Spleen (tissue), 11 donors: ENCODE results near the gene WDR91. TPM values are rescaled to one million over a fixed set of nuclear protein-coding genes. Genes with fewer than 3 reads are reported as not detected.

Experiments
- DNase-seq: peaks from one replicate; pipeline ENCODE4 v3.0.0-alpha.2; 2020
- H3K27ac ChIP-seq, 8 donors: fragments of 200-600 bp; sonication (generic) in 7 of 8; 1 replicate in 4 of 8; 2 replicates in 4 of 8; pipeline versions ENCODE4 v1.5.0 to v1.8.0; 2016 to 2021; ENCODE audit warnings: inconsistent platforms in 4 of 8, mild to moderate bottlenecking in 4 of 8, moderate library complexity in 1 of 8
- H3K27me3 ChIP-seq, 7 donors: fragments of 200-600 bp; sonication (generic) in 6 of 7; replicated peaks in 1 of 7; 1 replicate in 4 of 7; 2 replicates in 3 of 7; pipeline versions ENCODE4 v1.5.0 to v1.8.0; 2016 to 2021; ENCODE audit warnings: inconsistent platforms in 3 of 7, mild to moderate bottlenecking in 1 of 7
- H3K36me3 ChIP-seq, 6 donors: fragments of 200-600 bp; sonication (generic) in 5 of 6; 1 replicate in 4 of 6; 2 replicates in 2 of 6; pipeline versions ENCODE4 v1.5.0 to v1.8.0; 2016 to 2021; ENCODE audit warnings: inconsistent platforms in 2 of 6
- H3K4me1 ChIP-seq, 6 donors: fragments of 200-600 bp; sonication (generic) in 5 of 6; 1 replicate in 3 of 6; 2 replicates in 3 of 6; pipeline versions ENCODE4 v1.5.0 to v1.8.0; 2016 to 2021; ENCODE audit warnings: inconsistent platforms in 3 of 6
- H3K4me3 ChIP-seq, 8 donors: fragments of 200-600 bp; sonication (generic) in 7 of 8; 1 replicate in 4 of 8; 2 replicates in 4 of 8; pipeline versions ENCODE4 v1.5.0 to v1.8.0; 2016 to 2021; ENCODE audit warnings: inconsistent platforms in 4 of 8, mild to moderate bottlenecking in 4 of 8, moderate library complexity in 2 of 8
- H3K9me3 ChIP-seq, 8 donors: fragments of 200-600 bp; sonication (generic) in 7 of 8; 1 replicate in 4 of 8; 2 replicates in 4 of 8; pipeline versions ENCODE4 v1.5.0 to v1.8.0; 2016 to 2021; ENCODE audit warnings: inconsistent platforms in 4 of 8
- CTCF ChIP-seq, 11 experiments: fragments of 200-600 bp in 7 of 11; fragments of 450-650 bp in 4 of 11; sonication (generic) in 4 of 11; IDR thresholded peaks in 8 of 11; conservative IDR thresholded peaks in 3 of 11; 1 replicate in 7 of 11; 2 replicates in 4 of 11; pipeline versions ENCODE4 v1.4.0 to v1.8.0; 2016 to 2021; ENCODE audit warnings: antibody characterized with exemption in 11 of 11, inconsistent platforms in 4 of 11, mild to moderate bottlenecking in 1 of 11
- POLR2A ChIP-seq, 3 donors: fragments of 450-650 bp; IDR thresholded peaks; one replicate each; pipeline ENCODE4 v1.5.1; 2017; ENCODE audit warnings: antibody characterized with exemption in 3 of 3, mild to moderate bottlenecking in 1 of 3
- POLR2AphosphoS5 ChIP-seq, 3 donors: sonication (generic); formaldehyde crosslinking; IDR thresholded peaks; one replicate each; pipeline ENCODE4 v1.5.1; 2017; ENCODE audit warnings: antibody characterized with exemption in 3 of 3
- WGBS, 5 donors: extraction: QIAGEN DNeasy Blood & Tissue Kit in 3 of 5; methylation state at CpG; one replicate each; pipeline versions ENCODE4 v1.1.5 to v1.1.7; 2013 to 2018; 5-methylcytosine and 5-hydroxymethylcytosine counted together
- intact Hi-C: fragments of 100-400 bp; cut with DNase I; formaldehyde crosslinking; loops from one replicate; pipeline ENCODE4 v1.15.0; 2023; ENCODE audit warnings: low total_unique reads
- polyA plus RNA-seq, 3 donors: library from polyadenylated mRNA; stranded (reverse); fragments of 200-250 nt; gene quantifications; one replicate each; pipeline ENCODE4 v1.2.1, GENCODE V29; 2013
- total RNA-seq, 7 donors: library from RNA; depleted of rRNA in 3 of 7; stranded (reverse); fragments of >200 nt in 3 of 7; fragmentation: NEBNext Ultra II Directional in 4 of 7; extraction: Animal tissue kit (Norgen Biotek cat#: 25700) in 4 of 7; gene quantifications; one replicate each; pipeline versions ENCODE4 v1.1.0 to v1.2.1, GENCODE V29; 2016 to 2021
- donor health status: healthy with polysubstance abuse.
- donor health status: DM: no; HTN: no; CAD: no; lungs with moderate emphysema.
- donor health status: DM: no; HTN: no; CAD: no.
- donor health status: Bipolar disorder and iron deficiency.
- donor health status: healthy.
- donor health status: DM: no; HTN: no; CAD: no.
- donor health status: DM: yes; HTN: yes; CAD: no.

WDR91 gene
- total and polyA plus RNA-seq, 10 donors: 6.9 to 31.3 (median 21.0) TPM

- Histone ChIP-seq H3K9me3 (peaks cover 0 to 5% (median 0%) of the 10 kb centered on the region in 8 donors), H3K27me3 (no peaks in the 10 kb centered on the region), H3K4me3 (no peak overlapping the region), H3K4me1 (peaks cover 0 to 10% (median 7%) of the 10 kb centered on the region in 6 donors), H3K36me3 (no peaks in the 10 kb centered on the region), H3K27ac (no peak overlapping the region)
- TF ChIP-seq POLR2A (IDR thresholded peaks at IDR 0.05) (no peak), POLR2AphosphoS5 (IDR thresholded peaks at IDR 0.05) (no peak), CTCF (IDR thresholded peaks at IDR 0.05 in 8 of 11, conservative IDR thresholded peaks at IDR 0.05 in 3 of 11) (no peak)
- DNase-seq: no peak
- intact Hi-C loops: no loop called here
- 7 to 24% (median 16%) methylated on average over 1 of the region's 1 CpG for WGBS, 5 donors
These were observed 12.7 kb upstream of the WDR91 start for GRCh38 chr7:135224027-135224426.

GRCh38 chr7:135217645-135218509, 6.6 kb upstream of the WDR91 start:
- H3K4me1 ChIP-seq: no peaks in the 10 kb centered on the region
- no peak overlapping the region for H3K4me3 ChIP-seq
- no peaks in the 10 kb centered on the region for H3K36me3 ChIP-seq
- no peak for TF ChIP-seq POLR2A (IDR thresholded peaks at IDR 0.05)
- no peak for TF ChIP-seq CTCF (IDR thresholded peaks at IDR 0.05 in 8 of 11, conservative IDR thresholded peaks at IDR 0.05 in 3 of 11)
- no peak for TF ChIP-seq POLR2AphosphoS5 (IDR thresholded peaks at IDR 0.05)
- H3K9me3 ChIP-seq: peaks cover 0 to 2% (median 0%) of the 10 kb centered on the region in 8 donors
- WGBS, 5 donors: 87 to 95% (median 91%) methylated on average over 5 of the region's 5 CpGs
- no peak for DNase-seq
- no peaks in the 10 kb centered on the region for H3K27me3 ChIP-seq
- no peak overlapping the region for H3K27ac ChIP-seq
- intact Hi-C loops: no loop called here

- Histone ChIP-seq H3K36me3 (no peaks in the 10 kb centered on the region), H3K27me3 (no peaks in the 10 kb centered on the region), H3K4me1 (peaks cover 0 to 10% (median 6%) of the 10 kb centered on the region in 6 donors), H3K4me3 (no peak overlapping the region), H3K9me3 (no peaks in the 10 kb centered on the region), H3K27ac (no peak overlapping the region)
- 83 to 91% (median 87%) methylated on average over 3 of the region's 3 CpGs for WGBS, 5 donors
- no peak for TF ChIP-seq CTCF (IDR thresholded peaks at IDR 0.05 in 8 of 11, conservative IDR thresholded peaks at IDR 0.05 in 3 of 11)
- TF ChIP-seq POLR2AphosphoS5 (IDR thresholded peaks at IDR 0.05): no peak
- TF ChIP-seq POLR2A (IDR thresholded peaks at IDR 0.05): no peak
- DNase-seq: no peak
- intact Hi-C loops: no loop called here
These were observed 4.4 kb upstream of the WDR91 start for GRCh38 chr7:135215698-135216097.

GRCh38 chr7:135215180-135215579, 3.9 kb upstream of the WDR91 start:
- H3K4me1 ChIP-seq: peaks cover 4 to 16% (median 11%) of the 10 kb centered on the region in 6 donors
- no peak overlapping the region for H3K27ac ChIP-seq
- no peaks in the 10 kb centered on the region for H3K9me3 ChIP-seq
- WGBS, 5 donors: 86 to 97% (median 96%) methylated on average over 4 of the region's 4 CpGs
- intact Hi-C loops: no loop called here
- H3K27me3 ChIP-seq: no peaks in the 10 kb centered on the region
- TF ChIP-seq POLR2AphosphoS5 (IDR thresholded peaks at IDR 0.05): no peak
- TF ChIP-seq POLR2A (IDR thresholded peaks at IDR 0.05): no peak
- TF ChIP-seq CTCF (IDR thresholded peaks at IDR 0.05 in 8 of 11, conservative IDR thresholded peaks at IDR 0.05 in 3 of 11): no peak
- H3K36me3 ChIP-seq: no peaks in the 10 kb centered on the region
- no peak for DNase-seq
- no peak overlapping the region for H3K4me3 ChIP-seq
